Measurements from ENCODE around the gene MYOZ2.

GRCh38 chr4:119189638-119190037, 54.0 kb downstream of the MYOZ2 start:
- TF ChIP-seq CTCF (conservative IDR thresholded peaks at IDR 0.05; ENCODE audit: low read depth, low read length) (no peak), MAFK (IDR thresholded peaks at IDR 0.05; ENCODE audit: low read depth, low read length) (no peak), POLR2A (IDR thresholded peaks at IDR 0.05; ENCODE audit: low read depth, low read length) (no peak), CEBPB (IDR thresholded peaks at IDR 0.05; ENCODE audit: low read depth, low read length) (no peak), MAZ (IDR thresholded peaks at IDR 0.05; ENCODE audit: borderline replicate concordance, low read depth, low read length) (no peak)
- TF ChIP-seq, protein P1, sequence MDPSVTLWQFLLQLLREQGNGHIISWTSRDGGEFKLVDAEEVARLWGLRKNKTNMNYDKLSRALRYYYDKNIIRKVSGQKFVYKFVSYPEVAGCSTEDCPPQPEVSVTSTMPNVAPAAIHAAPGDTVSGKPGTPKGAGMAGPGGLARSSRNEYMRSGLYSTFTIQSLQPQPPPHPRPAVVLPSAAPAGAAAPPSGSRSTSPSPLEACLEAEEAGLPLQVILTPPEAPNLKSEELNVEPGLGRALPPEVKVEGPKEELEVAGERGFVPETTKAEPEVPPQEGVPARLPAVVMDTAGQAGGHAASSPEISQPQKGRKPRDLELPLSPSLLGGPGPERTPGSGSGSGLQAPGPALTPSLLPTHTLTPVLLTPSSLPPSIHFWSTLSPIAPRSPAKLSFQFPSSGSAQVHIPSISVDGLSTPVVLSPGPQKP (IDR thresholded peaks at IDR 0.05; ENCODE audit: borderline replicate concordance, low read depth, low read length), result no peak
